Measurements from ENCODE around the gene APH1B. TPM values are rescaled to one million over a fixed set of nuclear protein-coding genes. Genes with fewer than 3 reads are reported as not detected.

Gene APH1B
- total and polyA plus RNA-seq, 9 of the 15 experiments (the other 6 are each of a cell fraction or from before 2014, with no cell fraction given): 5.1 to 9.7 (median 7.0) TPM

- intact Hi-C loops (cut with micrococcal nuclease): no loop called here
- no peak for FAIRE-seq
- POLR2A ChIA-PET: interaction anchor here (1.2 to 1.9 kb wide), 2 partner anchors 35 to 40 kb away, joined by 4 to 6 read pairs; no protein-coding TSS in a partner anchor
Measured at GRCh38 chr15:63231706-63232105, 45.7 kb upstream of the APH1B start.

More at GRCh38 chr15:63231706-63232105, 45.7 kb upstream of the APH1B start:
- Histone ChIP-seq H3K79me2 (ENCODE audit: control insufficient read depth, insufficient read depth, low read length) (peaks cover 70% of the 10 kb centered on the region), H3K9me3 (replicated peaks; ENCODE audit: control insufficient read depth, insufficient read depth, low read depth, low read length) (no peaks in the 10 kb centered on the region), H3K27ac (ENCODE audit: extremely low read depth, low read depth, low read length) (no peak overlapping the region), H3K36me3 (ENCODE audit: control insufficient read depth, insufficient read depth, low read length) (peaks cover 10% of the 10 kb centered on the region; the same call in 1 of the 3 replicates), H3K4me2 (ENCODE audit: insufficient read depth, low read length) (no peak overlapping the region), H2AFZ (ENCODE audit: low read depth, low read length) (no peak overlapping the region), H3K9me1 (ENCODE audit: control insufficient read depth, insufficient read depth, low read length) (no peaks in the 10 kb centered on the region), H3K9ac (ENCODE audit: insufficient read depth in 1 of 2, low read depth in 2 of 2, low read length in 2 of 2) (no peak overlapping the region), H3K27me3 (ENCODE audit: control insufficient read depth in 2 of 2, insufficient read depth in 2 of 2, low read length in 2 of 2) (no peaks in the 10 kb centered on the region), H4K20me1 (replicated peaks; ENCODE audit: control insufficient read depth, insufficient read depth, low read length) (no peaks in the 10 kb centered on the region), H3K4me3 (no peak overlapping the region), H3K4me1 (replicated peaks in 1 of 2; ENCODE audit: control insufficient read depth in 2 of 2, insufficient read depth in 2 of 2, low read length in 2 of 2) (peaks cover 7 to 19% of the 10 kb centered on the region in 2 experiments)
- TF ChIP-seq TEAD1 (CRISPR knock-in tag; IDR thresholded peaks at IDR 0.05): no peak
- no peak for TF ChIP-seq ZFP30 (CRISPR knock-in tag; IDR thresholded peaks at IDR 0.05; ENCODE audit: borderline replicate concordance)
- TF ChIP-seq XRCC3 (IDR thresholded peaks at IDR 0.05): no peak
- TF ChIP-seq, protein P1, sequence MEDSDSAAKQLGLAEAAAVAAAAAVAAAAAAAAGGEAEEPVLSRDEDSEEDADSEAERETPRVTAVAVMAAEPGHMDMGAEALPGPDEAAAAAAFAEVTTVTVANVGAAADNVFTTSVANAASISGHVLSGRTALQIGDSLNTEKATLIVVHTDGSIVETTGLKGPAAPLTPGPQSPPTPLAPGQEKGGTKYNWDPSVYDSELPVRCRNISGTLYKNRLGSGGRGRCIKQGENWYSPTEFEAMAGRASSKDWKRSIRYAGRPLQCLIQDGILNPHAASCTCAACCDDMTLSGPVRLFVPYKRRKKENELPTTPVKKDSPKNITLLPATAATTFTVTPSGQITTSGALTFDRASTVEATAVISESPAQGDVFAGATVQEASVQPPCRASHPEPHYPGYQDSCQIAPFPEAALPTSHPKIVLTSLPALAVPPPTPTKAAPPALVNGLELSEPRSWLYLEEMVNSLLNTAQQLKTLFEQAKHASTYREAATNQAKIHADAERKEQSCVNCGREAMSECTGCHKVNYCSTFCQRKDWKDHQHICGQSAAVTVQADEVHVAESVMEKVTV (CRISPR knock-in tag; IDR thresholded peaks at IDR 0.05): no peak
- TF ChIP-seq E2F3 (CRISPR knock-in tag; IDR thresholded peaks at IDR 0.05): no peak
- no peak for TF ChIP-seq NFE2L1 (tag; IDR thresholded peaks at IDR 0.05; ENCODE audit: borderline replicate concordance, low read depth)
- no peak for TF ChIP-seq PTBP1 (IDR thresholded peaks at IDR 0.05; ENCODE audit: low read depth, low read length)
- TF ChIP-seq NONO (IDR thresholded peaks at IDR 0.05; ENCODE audit: low read depth in 2 of 2, low read length in 1 of 2): no peak
- TF ChIP-seq ZBTB8A (IDR thresholded peaks at IDR 0.05; ENCODE audit: partially characterized antibody): no peak
- BruUV-seq (replicated peaks): no TSS peak
- WGBS (ENCODE audit: insufficient coverage, low coverage, missing lambda C conversion rate): 76% methylated on average over 1 of the region's 1 CpG
- ATAC-seq (no peak), DNase-seq (ENCODE audit: extremely low read depth in 1 of 4, low spot score in 3 of 4) (no peak)
- in situ Hi-C loops (cut with MboI): no loop called here
- CTCF ChIA-PET (ENCODE audit: low intra/inter-chr PET ratio): no interaction called here
